H1 (cell line): ENCODE data around the gene AMPD3. TPM values are rescaled to one million over a fixed set of nuclear protein-coding genes. Genes with fewer than 3 reads are reported as not detected.

ENCODE experiments used
- BRCA1 ChIP-seq: IDR thresholded peaks from 2 replicates; pipeline ENCODE4 v1.6.1; 2012; ENCODE audit warnings: low read depth, low read length, improper control_type of control experiment
- GTF2F1 ChIP-seq: IDR thresholded peaks from 2 replicates; pipeline ENCODE4 v1.6.1; 2012; ENCODE audit warnings: low read depth, low read length, improper control_type of control experiment, borderline replicate concordance
- TBP ChIP-seq: IDR thresholded peaks from 2 replicates; pipeline ENCODE4 v1.6.1; 2011; ENCODE audit warnings: low read depth, low read length, improper control_type of control experiment
- polyA plus RNA-seq, 7 experiments: library from polyadenylated mRNA; depleted of rRNA in 3 of 7; stranded (reverse) in 5 of 7; unstranded in 2 of 7; fragments of >200 nt in 5 of 7; fragments of 200-250 nt in 2 of 7; gene quantifications; 1 replicate in 5 of 7; 2 replicates in 1 of 7; 4 replicates in 1 of 7; pipeline versions ENCODE4 v1.2.1 to v1.2.3, GENCODE V29; 2011 to 2013; ENCODE audit warnings: missing spikeins in 2 of 7, mixed read lengths in 2 of 7
- total RNA-seq: library from RNA; stranded (reverse); fragmentation: NEBNext Ultra II Directional; extraction: Animal tissue kit (Norgen Biotek cat#: 25700); gene quantifications from 2 replicates; pipeline ENCODE4 v1.2.1, GENCODE V29; 2021
- TF ChIP-seq, protein P1 (sequence below): fragments of 300-600 bp; sonication (generic); IDR thresholded peaks from 2 replicates; pipeline ENCODE4 v1.7.1; 2012; ENCODE audit warnings: low read length, moderate library complexity, mild to moderate bottlenecking, inconsistent platforms; ENCODE audit not compliant: insufficient replicate concordance

The AMPD3 gene
- total and polyA plus RNA-seq, 2 of the 8 experiments (the other 6 are each of a cell fraction or from before 2014, with no cell fraction given), result 4.0 to 6.3 TPM

DNA sequence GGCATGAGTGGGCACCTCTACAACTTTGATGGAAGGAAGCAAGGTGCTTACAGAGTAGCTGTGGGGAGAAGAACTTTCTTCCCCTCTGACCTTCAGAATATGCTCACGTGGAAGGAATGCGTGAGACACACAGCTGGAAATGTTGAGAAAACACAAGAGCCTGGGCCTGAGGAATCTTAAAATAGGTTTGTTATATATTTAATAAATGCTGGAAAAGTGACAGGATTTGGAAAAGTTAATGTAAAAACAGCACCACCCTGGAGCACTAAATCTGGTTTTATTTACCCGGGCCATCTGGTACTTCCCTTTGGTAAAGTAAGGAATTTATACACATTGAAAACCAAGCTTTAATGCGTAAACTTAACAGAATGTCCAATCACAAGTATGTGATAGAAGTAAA is 14.0 kb upstream of the AMPD3 start (continued):
- no peak for TF ChIP-seq BRCA1
- TF ChIP-seq GTF2F1, result no peak
- TF ChIP-seq TBP, result no peak
- TF ChIP-seq, protein P1, sequence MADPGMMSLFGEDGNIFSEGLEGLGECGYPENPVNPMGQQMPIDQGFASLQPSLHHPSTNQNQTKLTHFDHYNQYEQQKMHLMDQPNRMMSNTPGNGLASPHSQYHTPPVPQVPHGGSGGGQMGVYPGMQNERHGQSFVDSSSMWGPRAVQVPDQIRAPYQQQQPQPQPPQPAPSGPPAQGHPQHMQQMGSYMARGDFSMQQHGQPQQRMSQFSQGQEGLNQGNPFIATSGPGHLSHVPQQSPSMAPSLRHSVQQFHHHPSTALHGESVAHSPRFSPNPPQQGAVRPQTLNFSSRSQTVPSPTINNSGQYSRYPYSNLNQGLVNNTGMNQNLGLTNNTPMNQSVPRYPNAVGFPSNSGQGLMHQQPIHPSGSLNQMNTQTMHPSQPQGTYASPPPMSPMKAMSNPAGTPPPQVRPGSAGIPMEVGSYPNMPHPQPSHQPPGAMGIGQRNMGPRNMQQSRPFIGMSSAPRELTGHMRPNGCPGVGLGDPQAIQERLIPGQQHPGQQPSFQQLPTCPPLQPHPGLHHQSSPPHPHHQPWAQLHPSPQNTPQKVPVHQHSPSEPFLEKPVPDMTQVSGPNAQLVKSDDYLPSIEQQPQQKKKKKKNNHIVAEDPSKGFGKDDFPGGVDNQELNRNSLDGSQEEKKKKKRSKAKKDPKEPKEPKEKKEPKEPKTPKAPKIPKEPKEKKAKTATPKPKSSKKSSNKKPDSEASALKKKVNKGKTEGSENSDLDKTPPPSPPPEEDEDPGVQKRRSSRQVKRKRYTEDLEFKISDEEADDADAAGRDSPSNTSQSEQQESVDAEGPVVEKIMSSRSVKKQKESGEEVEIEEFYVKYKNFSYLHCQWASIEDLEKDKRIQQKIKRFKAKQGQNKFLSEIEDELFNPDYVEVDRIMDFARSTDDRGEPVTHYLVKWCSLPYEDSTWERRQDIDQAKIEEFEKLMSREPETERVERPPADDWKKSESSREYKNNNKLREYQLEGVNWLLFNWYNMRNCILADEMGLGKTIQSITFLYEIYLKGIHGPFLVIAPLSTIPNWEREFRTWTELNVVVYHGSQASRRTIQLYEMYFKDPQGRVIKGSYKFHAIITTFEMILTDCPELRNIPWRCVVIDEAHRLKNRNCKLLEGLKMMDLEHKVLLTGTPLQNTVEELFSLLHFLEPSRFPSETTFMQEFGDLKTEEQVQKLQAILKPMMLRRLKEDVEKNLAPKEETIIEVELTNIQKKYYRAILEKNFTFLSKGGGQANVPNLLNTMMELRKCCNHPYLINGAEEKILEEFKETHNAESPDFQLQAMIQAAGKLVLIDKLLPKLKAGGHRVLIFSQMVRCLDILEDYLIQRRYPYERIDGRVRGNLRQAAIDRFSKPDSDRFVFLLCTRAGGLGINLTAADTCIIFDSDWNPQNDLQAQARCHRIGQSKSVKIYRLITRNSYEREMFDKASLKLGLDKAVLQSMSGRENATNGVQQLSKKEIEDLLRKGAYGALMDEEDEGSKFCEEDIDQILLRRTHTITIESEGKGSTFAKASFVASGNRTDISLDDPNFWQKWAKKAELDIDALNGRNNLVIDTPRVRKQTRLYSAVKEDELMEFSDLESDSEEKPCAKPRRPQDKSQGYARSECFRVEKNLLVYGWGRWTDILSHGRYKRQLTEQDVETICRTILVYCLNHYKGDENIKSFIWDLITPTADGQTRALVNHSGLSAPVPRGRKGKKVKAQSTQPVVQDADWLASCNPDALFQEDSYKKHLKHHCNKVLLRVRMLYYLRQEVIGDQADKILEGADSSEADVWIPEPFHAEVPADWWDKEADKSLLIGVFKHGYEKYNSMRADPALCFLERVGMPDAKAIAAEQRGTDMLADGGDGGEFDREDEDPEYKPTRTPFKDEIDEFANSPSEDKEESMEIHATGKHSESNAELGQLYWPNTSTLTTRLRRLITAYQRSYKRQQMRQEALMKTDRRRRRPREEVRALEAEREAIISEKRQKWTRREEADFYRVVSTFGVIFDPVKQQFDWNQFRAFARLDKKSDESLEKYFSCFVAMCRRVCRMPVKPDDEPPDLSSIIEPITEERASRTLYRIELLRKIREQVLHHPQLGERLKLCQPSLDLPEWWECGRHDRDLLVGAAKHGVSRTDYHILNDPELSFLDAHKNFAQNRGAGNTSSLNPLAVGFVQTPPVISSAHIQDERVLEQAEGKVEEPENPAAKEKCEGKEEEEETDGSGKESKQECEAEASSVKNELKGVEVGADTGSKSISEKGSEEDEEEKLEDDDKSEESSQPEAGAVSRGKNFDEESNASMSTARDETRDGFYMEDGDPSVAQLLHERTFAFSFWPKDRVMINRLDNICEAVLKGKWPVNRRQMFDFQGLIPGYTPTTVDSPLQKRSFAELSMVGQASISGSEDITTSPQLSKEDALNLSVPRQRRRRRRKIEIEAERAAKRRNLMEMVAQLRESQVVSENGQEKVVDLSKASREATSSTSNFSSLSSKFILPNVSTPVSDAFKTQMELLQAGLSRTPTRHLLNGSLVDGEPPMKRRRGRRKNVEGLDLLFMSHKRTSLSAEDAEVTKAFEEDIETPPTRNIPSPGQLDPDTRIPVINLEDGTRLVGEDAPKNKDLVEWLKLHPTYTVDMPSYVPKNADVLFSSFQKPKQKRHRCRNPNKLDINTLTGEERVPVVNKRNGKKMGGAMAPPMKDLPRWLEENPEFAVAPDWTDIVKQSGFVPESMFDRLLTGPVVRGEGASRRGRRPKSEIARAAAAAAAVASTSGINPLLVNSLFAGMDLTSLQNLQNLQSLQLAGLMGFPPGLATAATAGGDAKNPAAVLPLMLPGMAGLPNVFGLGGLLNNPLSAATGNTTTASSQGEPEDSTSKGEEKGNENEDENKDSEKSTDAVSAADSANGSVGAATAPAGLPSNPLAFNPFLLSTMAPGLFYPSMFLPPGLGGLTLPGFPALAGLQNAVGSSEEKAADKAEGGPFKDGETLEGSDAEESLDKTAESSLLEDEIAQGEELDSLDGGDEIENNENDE, result no peak
